Suppressor macrophage treated with lipopolysaccharide for 4 hours (primary cell): ENCODE results near the gene HMGB3.
A peak's percentile ranks its signal among the peaks of the same experiment; 100 is the strongest.
"Not testable (repeated sequence)": the region's sequence is repeated elsewhere in the genome, so short reads cannot be mapped to it uniquely, and the experiment has no call there.

Experiments
- DNase-seq: peaks from one replicate; pipeline ENCODE4 v3.0.0-alpha.2; 2020

HMGB3 gene

DNA sequence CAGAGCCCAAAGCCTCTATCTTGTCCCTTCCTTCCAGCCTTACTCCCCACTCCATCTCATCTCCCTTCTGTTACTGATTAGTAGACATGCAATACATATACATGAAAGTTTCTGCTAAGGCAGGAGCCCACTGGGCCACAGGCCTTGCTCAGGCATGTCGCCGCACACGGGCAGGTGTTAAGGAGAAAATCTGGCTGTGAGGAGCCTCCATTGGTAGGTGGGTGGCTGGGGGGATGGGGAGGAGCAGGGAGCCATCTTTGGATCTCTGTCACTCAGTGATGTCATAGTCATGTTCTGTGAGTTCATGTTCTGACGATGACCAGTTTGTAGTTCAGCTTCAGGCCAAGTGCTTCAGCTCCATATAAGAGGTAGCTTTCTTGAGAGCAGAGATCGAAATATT is 2.9 kb upstream of the HMGB3 start:
- DNase-seq = no peak

DNA sequence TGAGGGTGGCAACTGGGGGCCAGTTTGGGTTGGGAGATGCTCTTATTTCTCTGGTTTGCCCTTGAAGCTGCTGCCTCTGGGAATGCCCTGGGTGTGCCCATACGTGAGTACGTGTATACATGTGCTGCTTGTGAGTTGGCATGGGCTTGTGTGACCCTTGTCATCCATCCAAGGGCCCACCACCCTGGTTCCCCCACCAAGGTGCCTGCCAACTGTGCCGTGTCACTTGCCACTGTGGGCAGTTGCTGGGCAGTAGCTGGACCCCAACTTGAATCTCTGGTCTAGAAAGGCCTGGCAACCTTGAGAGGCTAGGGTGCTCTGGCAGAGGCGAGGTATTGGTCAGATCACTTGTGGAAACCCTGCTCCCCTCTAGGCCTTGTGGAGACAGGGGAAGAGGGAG is 2.4 kb upstream of the HMGB3 start:
- no peak for DNase-seq

- peak; percentile 45 for DNase-seq
These were observed 824 bp upstream of the HMGB3 start for GRCh38 chrX:150982235-150982787.

DNA sequence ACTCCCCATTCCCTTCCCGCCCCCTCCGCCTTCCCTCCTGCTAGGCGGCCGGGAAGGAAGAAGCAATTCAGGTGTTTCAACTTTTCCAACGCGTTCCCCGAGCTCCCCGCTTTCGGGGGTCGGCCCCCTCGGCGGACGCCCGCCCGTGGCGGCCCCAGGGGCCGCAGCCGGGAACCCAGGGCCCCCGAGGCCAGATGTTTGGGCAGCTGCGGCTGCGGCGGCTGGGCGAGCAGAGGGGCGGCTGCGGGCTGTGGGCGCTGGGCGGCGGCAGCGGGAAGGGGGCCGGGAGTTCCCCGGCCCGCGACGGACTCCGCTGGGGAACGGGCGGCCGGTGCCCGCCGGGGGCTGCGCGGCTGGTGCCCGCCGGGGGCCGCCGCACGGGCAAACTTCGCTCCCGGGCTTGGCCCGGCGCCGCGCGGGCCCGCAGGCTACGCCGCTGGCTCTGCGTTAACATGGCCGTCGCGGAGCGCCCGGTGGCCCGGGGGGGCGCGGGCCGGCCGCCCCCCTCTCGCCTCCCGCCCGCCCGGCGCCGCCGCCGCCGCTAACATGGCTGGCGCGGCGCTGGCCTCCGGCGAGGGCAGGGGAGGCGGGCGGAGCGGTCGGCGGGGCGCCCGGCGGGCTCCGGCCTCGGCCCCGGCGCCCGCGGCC is 510 bp downstream of the HMGB3 start:
- peak; percentile 4 for DNase-seq

DNA sequence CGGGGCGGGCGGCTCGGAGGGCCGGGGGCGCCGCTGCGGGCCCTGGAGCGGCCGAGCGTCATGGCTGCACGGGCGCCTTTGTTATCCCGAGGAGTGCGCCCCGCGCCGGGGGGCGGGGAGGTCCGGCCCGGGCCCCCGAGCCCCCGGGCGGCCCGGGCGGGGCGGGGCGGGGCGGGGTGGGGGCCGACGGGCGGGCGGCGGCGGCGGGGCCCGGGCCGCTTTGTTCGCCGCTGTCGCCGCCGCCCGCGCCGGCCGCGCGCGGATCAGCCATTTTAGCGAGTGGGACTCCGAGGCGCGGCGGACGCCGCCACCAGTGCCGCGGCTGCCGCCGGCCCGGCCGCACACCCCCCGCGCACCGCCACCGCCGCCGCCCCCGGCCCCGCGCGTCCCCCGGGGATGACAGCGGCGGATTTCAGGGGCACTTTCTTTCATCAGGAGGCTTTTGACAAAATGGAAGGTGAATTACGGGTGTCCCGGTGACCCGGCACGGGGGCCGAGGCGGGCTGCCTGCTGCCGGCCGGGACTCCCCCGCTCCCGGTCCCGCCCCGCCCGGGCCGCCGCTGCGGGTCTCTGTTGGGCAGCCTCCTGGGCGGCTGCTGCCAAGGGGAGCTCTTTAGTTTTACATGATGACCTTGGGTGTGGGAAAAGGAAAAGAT is 1.2 kb downstream of the HMGB3 start:
- peak; percentile 6 for DNase-seq

DNA sequence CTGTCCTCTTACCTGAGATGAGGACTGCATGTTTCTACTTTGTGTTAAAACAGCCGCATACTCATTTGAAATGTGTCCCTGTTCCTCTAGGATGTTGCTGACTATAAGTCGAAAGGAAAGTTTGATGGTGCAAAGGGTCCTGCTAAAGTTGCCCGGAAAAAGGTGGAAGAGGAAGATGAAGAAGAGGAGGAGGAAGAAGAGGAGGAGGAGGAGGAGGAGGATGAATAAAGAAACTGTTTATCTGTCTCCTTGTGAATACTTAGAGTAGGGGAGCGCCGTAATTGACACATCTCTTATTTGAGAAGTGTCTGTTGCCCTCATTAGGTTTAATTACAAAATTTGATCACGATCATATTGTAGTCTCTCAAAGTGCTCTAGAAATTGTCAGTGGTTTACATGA is 4.6 kb downstream of the HMGB3 start:
- DNase-seq = not testable (repeated sequence)

DNA sequence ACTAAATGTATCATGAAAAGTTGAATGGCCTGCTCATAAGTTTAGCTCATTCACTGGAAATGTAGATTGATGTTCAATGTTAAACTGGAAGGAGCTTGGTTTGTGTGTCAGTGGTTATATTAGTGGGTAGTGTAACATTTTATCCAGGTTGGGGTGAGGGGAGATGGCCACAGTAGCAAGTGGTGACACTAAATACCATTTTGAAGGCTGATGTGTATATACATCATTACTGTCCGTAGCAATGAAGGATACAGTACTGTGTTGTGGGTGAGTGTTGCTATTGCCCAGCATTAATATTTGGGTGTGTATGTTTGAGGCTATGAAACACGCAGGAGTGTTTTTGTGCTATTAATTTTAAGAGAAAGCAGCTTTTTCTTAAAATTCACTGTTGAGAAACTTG is 6.3 kb downstream of the HMGB3 start:
- DNase-seq = no peak

DNA sequence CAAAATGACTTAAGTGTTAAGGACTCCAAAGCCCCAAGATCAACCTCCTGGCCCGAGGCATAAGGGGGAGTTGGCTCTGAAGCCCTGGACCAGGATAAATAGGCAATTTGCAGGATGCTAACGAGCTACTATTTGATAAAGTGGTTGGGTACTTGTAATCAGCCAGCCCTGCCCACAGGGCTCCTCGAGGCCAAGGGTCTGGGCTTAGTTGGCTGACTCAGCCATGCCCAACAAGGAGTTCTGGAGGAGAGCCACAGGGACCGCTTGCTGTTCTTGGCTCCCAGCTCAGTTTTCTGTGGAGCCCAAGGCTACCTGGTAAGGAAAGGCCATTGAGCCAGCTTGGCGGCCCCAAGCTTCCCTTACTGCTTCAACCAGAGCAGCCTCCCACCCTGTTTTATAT is 7.8 kb downstream of the HMGB3 start:
- no peak for DNase-seq

DNA sequence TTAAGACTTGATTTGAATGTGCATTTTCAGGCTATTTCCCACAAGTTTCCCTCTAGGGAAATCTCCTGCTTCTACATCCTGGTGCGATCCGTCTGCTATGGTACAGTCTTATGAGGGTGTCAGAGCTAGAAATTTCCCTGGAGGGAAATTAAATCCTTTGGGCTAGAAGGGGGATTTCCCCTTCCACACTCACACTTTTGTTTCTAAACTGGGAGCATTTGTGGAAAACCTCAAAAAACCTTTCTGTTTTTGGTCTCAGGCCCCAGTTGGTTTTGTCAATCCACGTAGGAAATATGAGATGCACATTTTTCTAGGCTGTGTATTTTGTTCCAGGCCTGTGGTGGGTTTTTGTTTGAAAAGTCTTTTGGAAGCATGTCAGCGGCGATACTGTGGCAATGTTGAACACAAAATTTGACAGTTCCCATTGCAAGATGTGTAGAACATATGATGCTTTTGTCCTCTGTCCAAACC is 17.8 kb downstream of the HMGB3 start:
- no peak for DNase-seq

DNA sequence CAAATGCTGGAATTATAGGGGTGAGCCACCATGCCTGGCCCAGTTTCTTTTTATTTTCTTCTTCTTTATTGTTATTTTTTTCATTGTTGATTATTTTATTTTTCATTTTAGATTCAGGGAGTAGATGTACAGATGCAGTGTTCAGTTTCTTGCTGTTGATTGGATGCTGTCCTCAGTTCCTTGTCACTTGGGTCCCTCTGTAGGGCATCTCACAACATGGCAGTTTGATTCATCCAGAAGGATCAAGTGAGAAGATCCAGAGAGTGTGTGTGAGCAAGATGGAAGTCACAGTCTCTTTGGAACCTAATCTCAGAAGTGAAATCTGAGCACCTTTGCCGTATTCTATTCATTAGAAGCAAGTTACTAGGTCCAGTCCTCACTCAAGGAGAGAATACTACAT is 20.9 kb downstream of the HMGB3 start:
- DNase-seq = no peak

DNA sequence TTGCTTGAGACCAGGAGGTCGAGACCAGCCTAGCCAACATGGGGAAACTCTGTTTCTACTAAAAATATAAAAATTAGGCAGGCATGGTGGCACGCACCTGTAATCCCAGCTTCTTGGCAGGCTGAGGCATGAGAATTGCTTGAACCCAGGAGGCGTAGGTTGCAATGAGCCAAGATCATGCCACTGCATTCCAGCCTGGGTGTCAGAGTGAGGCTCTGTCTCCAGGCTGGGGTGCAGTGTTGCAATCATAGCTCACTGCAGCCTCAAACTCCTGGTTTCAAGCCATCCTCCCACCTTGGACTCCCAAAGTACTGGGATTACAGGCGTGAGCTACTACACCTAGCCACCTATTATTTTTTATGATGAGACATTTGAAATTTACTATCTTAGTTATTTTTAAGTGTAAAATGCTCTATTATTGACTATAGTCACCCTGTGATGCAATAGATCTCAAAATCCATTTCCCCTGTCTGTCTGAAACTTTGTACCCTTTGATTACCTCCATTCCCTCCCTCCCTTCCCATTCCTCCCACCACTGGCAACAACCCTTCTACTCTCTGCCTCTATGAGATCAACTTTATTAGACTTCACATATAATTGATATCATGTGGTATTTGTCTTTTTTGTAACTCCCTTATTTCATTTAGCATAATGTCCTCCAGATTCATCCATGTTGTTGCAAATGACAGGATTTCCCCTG is 23.4 kb downstream of the HMGB3 start:
- DNase-seq = no peak

DNA sequence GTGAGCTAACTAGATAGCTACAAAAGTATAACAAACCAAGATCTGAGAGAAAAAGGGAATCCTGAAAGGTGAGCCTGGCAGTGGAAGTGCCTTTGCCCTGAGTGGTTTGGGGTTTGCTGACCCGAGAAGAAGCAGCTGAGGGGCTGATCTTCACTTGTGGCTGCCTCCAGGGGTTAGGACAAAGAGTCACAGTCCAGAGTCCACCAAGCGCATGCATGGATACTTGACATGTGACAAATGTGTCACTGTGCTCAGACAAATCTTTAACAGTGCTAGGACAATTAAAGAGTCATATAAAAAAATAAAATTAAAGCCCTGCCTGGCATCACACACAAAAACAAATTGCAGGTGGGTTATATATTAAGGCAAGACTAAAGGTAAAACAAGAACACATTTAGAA is 26.4 kb downstream of the HMGB3 start:
- no peak for DNase-seq

GRCh38 chrX:151013164-151013743 is 30.1 kb downstream of the HMGB3 start:
- DNase-seq = no peak

- no peak for DNase-seq
These were observed 32.5 kb downstream of the HMGB3 start for GRCh38 chrX:151015684-151016083.

DNA sequence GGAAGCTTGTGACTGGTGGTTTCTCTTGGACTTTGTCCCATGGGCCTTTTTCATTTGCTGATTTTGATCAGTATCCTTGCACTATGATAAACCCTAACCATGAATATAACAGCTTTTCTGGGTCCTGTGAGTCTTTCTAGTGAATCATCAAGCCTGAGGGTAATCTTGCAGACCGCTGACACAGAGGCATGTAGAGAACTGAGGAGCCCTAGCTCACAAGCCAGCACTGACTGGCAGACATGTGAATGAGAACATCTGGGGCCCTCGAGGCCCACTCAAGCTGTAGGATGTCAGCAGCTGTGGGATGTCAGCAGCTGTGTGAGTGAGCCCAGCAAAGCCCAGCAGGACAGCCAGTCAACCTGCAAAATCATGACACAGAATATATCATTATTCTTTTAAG is 36.7 kb downstream of the HMGB3 start:
- DNase-seq = no peak

DNA sequence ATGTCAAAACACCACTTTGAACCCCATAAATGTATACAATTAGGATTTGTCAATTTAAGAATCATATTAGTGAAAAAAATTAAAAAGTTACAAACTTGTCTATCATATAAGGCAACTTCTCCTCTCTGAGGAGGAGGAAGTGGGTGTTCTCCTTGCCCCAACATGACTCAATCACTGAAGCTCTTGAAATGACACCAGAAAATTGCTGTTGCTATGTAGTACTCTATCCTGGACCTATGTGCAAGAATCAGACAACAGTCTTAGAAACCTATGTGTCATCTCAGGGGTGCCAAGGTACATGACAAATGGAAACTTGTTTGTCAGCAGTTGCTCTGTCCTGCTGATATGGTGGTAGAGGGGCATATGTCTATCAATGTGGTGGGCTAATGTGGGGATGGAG is 47.7 kb downstream of the HMGB3 start:
- peak; percentile 60 for DNase-seq

- peak; percentile 54 for DNase-seq
These were observed 48.3 kb downstream of the HMGB3 start for GRCh38 chrX:151031391-151031975.

GRCh38 chrX:151039351-151039750 is 56.2 kb downstream of the HMGB3 start:
- no peak for DNase-seq
